HFFc6 (cell line): ENCODE results near the gene DNAH1. TPM values are rescaled to one million over a fixed set of nuclear protein-coding genes. Genes with fewer than 3 reads are reported as not detected.

Source experiments
- DNase-seq: peaks from one replicate; pipeline ENCODE4 v3.0.0-alpha.2; 2018
- H3K27ac Mint-ChIP-seq: 2 replicates; pipeline ENCODE4 v1.8.0; 2020; ENCODE audit warnings: mild to moderate bottlenecking, mixed read lengths
- H3K27me3 Mint-ChIP-seq: 2 replicates; pipeline ENCODE4 v1.8.0; 2021; ENCODE audit warnings: mild to moderate bottlenecking, moderate library complexity, mixed read lengths; ENCODE audit not compliant: insufficient read depth
- H3K36me3 Mint-ChIP-seq: 2 replicates; pipeline ENCODE4 v1.8.0; 2021; ENCODE audit warnings: low read depth, mixed read lengths
- H3K4me1 Mint-ChIP-seq: 2 replicates; pipeline ENCODE4 v1.8.0; 2020; ENCODE audit warnings: low read depth, mixed read lengths
- H3K4me3 Mint-ChIP-seq: 2 replicates; pipeline ENCODE4 v1.8.0; 2020; ENCODE audit warnings: mild to moderate bottlenecking, moderate library complexity, mixed read lengths
- H3K9me3 Mint-ChIP-seq: 2 replicates; pipeline ENCODE4 v1.8.0; 2020; ENCODE audit warnings: mild to moderate bottlenecking, mixed read lengths
- total RNA-seq, 6 experiments: library from RNA; stranded (reverse); fragmentation: NEBNext Ultra II Directional; extraction: Animal tissue kit (Norgen Biotek cat#: 25700); gene quantifications; 2 replicates in 1 of 6; 3 replicates in 5 of 6; pipeline ENCODE4 v1.2.3, GENCODE V29; 2021
- TF ChIP-seq, protein P1 (sequence below): fragments of 200-600 bp; sonication (generic); IDR thresholded peaks from 2 replicates; pipeline ENCODE4 v1.5.0; 2021; ENCODE audit warnings: antibody characterized with exemption, mild to moderate bottlenecking

DNAH1 gene
- total RNA-seq, 6 experiments from 2014 or later = 1.4 to 2.1 (median 1.8) TPM

DNA sequence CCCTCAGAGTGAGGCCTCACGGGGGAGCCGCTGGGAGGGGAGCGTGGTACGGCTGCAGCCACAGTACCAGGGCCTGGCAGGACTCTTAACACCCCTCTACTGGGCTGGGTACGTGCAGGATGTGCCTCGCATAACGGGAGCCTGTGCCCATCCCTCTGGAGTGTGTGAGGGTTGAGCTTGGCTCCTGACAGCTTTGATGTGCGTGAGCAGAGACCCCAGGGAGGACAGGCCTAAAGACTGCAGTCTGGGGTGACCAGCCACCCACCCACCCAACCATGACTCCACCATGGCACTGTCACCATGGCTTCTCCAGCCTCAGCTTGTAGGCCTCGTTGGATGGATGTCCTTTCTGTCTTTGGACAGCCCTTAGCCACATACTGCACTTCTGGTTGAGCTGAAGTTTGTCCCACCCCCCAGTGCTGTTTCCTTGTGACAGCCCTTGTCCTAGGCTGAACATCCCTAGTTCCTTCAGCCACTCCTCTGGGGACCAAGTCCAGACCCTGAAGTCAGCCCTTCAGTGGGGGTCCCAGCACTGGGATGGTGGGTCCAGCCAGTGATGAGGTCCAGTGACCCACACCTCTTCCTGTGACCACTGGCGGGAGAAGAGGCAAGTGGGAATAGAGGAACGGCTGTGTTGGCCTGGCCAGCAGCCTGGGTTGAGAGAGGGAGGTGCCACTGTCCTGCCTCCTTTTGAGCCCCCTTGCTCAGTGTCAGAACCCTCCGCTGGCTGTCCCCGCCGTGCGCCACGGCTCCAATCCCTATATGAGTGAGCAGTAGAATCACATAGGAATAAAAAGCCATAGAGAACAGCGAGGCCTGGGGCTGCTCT lies 22.4 kb upstream of the DNAH1 start:
- Mint-ChIP-seq H3K27ac (no peak overlapping the region), H3K36me3 (no peaks in the 10 kb centered on the region), H3K4me1 (peaks cover 11% of the 10 kb centered on the region), H3K27me3 (peaks cover 1% of the 10 kb centered on the region; the same call in 1 of the 2 replicates), H3K9me3 (no peaks in the 10 kb centered on the region), H3K4me3 (no peak overlapping the region)
- TF ChIP-seq, protein P1, sequence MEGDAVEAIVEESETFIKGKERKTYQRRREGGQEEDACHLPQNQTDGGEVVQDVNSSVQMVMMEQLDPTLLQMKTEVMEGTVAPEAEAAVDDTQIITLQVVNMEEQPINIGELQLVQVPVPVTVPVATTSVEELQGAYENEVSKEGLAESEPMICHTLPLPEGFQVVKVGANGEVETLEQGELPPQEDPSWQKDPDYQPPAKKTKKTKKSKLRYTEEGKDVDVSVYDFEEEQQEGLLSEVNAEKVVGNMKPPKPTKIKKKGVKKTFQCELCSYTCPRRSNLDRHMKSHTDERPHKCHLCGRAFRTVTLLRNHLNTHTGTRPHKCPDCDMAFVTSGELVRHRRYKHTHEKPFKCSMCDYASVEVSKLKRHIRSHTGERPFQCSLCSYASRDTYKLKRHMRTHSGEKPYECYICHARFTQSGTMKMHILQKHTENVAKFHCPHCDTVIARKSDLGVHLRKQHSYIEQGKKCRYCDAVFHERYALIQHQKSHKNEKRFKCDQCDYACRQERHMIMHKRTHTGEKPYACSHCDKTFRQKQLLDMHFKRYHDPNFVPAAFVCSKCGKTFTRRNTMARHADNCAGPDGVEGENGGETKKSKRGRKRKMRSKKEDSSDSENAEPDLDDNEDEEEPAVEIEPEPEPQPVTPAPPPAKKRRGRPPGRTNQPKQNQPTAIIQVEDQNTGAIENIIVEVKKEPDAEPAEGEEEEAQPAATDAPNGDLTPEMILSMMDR = no peak
- no peak for DNase-seq

DNA sequence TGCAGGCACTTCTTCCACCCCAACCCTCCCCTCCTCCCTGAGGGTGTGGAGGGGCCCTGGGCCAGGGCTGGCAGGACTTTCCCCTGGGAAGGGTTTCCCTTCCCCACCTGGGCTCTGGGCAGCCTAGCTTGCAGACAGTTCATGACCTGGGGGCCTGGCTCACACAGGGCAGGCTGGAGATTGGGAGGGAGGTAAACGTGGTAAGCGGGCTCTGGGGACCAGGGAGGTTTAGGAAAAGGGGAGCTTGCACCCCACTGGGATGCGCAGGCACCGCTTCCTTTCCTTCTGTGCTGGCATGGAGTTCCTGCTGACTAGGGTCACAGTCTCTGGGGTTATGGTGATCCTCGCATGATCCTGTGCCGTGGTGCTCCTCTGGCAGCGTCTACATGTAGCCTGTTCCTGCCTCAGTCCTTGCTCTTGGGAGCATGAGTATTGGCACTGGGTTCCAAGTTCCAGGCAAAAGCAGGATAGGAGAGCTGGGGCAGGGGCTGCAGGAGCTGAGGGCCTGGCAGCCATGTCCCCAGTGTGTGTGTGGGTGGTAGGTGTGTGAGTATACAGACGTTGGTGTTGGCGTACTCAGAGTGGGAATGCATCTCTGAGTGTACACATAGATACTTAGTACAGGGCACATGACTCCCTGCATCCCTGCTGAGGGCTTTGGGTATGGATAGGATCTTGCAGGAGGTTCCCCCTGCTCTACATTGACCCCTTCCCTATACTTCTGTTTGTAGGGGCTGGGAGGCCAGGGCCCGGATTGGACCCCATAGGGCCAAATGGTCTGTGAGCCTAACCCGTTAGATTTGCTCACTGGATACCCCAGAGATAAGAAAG lies 21.6 kb upstream of the DNAH1 start:
- no peak for DNase-seq
- Mint-ChIP-seq H3K36me3 (no peaks in the 10 kb centered on the region), H3K4me1 (peaks cover 7% of the 10 kb centered on the region), H3K9me3 (no peaks in the 10 kb centered on the region), H3K27ac (no peak overlapping the region), H3K4me3 (no peak overlapping the region), H3K27me3 (peaks cover 1% of the 10 kb centered on the region; the same call in 1 of the 2 replicates)
- TF ChIP-seq, protein P1 = no peak

DNA sequence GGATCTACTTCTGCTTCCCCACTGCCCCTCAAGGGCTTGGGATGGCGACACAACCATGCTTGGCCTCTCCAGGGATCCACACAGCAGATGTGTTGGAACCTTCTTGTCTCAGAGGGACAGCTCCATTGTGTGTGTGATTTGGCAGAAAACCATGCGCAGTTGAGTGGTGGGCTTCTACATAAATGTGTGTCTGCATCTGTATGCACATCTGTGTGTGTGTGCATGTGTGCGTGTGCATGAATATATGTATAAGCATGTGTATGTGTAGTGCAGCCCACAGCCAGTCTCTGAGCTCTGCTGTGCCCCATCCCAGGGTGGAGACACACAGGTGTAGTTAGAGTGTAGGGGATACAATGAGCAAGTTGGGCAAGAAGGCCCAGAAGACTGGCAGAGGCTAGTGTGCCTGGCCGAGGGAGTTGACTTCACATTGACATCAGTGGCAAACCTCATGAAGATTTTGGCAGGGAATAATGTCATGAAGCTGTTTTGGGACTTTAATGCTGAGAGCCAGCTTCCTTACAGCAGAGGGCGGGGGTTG lies 20.4 kb upstream of the DNAH1 start:
- H3K36me3 Mint-ChIP-seq = no peaks in the 10 kb centered on the region
- no peak overlapping the region for H3K27ac Mint-ChIP-seq
- no peak for DNase-seq
- no peaks in the 10 kb centered on the region for H3K9me3 Mint-ChIP-seq
- peaks cover 16% of the 10 kb centered on the region for H3K4me1 Mint-ChIP-seq
- TF ChIP-seq, protein P1 = no peak
- peaks cover 1% of the 10 kb centered on the region; the same call in 1 of the 2 replicates for H3K27me3 Mint-ChIP-seq
- H3K4me3 Mint-ChIP-seq = no peak overlapping the region

DNA sequence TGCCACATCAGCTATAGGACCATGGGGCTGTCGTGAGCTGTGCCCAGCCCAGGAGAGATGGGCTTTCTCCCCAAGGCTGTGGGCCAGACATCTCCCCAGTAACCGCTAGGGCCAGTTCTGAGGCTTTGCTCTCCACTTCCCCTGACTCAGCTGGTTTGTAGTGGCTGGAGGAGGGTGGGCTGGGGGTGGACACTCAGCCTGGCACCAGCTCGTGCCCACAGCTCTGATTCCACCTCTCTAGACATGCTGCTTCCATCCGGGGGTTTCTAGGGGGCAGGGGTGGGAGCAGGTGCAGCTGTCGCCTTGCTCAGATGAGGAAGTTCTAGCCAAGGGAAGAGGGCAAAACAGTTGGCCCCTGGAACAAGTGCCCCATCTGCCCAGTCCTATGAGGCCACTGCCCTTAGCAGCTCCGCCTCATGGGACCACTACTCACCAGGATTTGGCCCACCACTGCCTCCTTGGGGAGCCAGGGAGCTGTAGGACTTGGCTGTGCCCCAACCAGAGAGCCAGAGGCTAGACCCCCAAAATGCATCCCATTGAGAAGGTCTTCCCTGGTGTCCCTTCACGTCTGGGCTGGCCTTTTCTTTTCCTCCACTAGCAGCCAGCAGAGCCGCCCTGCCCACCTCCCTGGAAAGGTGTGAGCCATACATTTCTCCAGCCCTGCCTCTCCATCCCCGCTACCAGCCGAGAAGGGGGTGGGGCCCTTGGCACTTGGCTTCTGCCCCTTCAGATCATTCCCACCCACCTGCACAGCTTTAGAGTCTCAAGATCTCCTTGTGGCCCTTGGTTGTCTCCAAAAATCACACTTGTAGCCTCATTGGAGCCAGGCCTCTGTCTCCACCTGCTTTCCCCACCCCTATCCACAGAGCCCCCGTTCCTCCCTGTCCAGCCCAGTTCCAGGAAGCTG lies 18.6 kb upstream of the DNAH1 start:
- Mint-ChIP-seq H3K27me3 (no peaks in the 10 kb centered on the region; the same call in 1 of the 2 replicates), H3K9me3 (no peaks in the 10 kb centered on the region), H3K36me3 (no peaks in the 10 kb centered on the region), H3K27ac (no peak overlapping the region), H3K4me3 (no peak overlapping the region), H3K4me1 (peaks cover 20% of the 10 kb centered on the region)
- DNase-seq = no peak
- TF ChIP-seq, protein P1 = no peak
